ENCODE results near the gene DNAJB2. TPM values are rescaled to one million over a fixed set of nuclear protein-coding genes. Genes with fewer than 3 reads are reported as not detected.

DNAJB2 gene
- total and polyA plus RNA-seq, 2 of the 8 experiments (the other 6 are each of a cell fraction or from before 2014, with no cell fraction given) = 21.0 to 26.3 TPM

DNA sequence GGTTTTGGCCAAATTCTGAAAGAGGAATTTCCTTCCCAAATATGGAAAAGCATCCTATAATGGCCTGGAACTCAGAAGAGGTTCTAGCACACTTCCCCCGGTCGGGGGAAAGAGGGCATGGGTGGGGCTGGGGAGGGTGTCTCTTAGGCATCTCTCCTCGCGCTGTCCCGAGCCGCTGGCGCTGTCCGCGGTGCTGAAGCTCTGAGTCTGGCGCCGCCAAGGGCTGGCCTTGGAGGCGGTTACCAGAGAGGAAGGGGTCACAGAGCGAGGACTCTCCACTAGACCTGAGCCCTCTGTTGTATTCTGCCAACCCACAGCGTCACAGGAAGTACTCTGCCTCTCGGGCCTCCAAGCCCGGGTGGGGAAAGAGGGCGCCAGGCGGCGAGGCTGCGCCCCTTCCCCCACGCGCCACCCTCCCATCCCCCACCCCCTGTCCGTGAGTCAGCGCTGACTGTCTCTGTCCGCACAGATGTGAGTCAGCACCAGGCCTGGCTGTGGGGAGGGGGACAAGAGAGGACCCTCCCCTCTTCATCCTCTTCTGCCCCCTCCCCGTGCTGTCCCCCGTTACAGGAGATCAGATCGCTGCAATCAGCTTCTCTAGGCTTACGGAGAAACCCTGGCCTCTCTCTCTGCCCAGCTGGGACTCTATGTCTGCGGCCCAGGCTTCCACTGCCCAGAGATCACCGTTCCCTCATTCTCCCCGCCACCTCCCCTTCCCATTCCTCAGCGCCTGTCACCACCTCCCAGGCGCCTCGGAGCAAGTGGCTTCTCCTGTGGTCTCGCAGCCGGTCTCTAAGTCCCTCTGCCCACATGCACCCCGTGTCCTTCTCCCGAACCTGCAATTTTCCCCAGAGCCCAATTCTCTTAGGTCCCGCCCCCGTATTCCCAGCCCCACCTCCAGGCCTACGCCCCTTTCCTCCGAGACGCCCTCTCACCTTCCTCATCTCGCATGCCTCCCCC lies 29.3 kb downstream of the DNAJB2 start:
- peak in 1 of 2 experiments; percentile 97 for DNase-seq (ENCODE audit: low read depth in 1 of 2, low spot score in 2 of 2)
- Histone ChIP-seq H2BK12ac (ENCODE audit: low read depth, low read length) (no peak overlapping the region), H3K27ac (ENCODE audit: low read depth, low read length) (no peak overlapping the region), H3K56ac (replicated peaks; ENCODE audit: insufficient read length, low read depth, low read length) (no peak overlapping the region), H4K5ac (ENCODE audit: insufficient read length, low read depth, low read length) (no peak overlapping the region), H3K4ac (replicated peaks; ENCODE audit: insufficient read length, low read depth, low read length) (no peak overlapping the region), H3K36me3 (ENCODE audit: control insufficient read depth in 2 of 4, insufficient read depth in 4 of 4, low read length in 3 of 4) (no peaks in the 10 kb centered on the region), H3K4me3 (ENCODE audit: extremely low read depth in 1 of 4, insufficient read depth in 2 of 4, low read depth in 3 of 4, low read length in 4 of 4) (peak overlapping the region; percentile 38 to 74 (median 44)), H3K79me2 (ENCODE audit: control insufficient read depth in 1 of 2, insufficient read depth in 2 of 2, low read length in 2 of 2) (no peaks in the 10 kb centered on the region), H2BK5ac (ENCODE audit: low read depth, low read length) (no peak overlapping the region), H3K14ac (ENCODE audit: insufficient read length) (no peak overlapping the region), H3K79me1 (ENCODE audit: low read depth, low read length) (no peaks in the 10 kb centered on the region), H3K4me1 (replicated peaks in 1 of 4; ENCODE audit: control insufficient read depth in 3 of 4, insufficient read depth in 4 of 4, low read length in 3 of 4) (peaks cover 0 to 9% (median 4%) of the 10 kb centered on the region in 4 experiments; a peak in 5 of 7 replicates), H3K23ac (ENCODE audit: insufficient read length) (no peak overlapping the region), H3K18ac (ENCODE audit: extremely low read depth, low read length) (no peak overlapping the region), H3K23me2 (ENCODE audit: low read depth, low read length) (peaks cover 11% of the 10 kb centered on the region; the same call in 1 of the 2 replicates), H2BK120ac (replicated peaks; ENCODE audit: low read depth, low read length) (no peak overlapping the region), H3K9ac (replicated peaks in 1 of 4; ENCODE audit: extremely low read depth in 1 of 4, low read depth in 3 of 4, low read length in 3 of 4) (no peak overlapping the region), H2AFZ (ENCODE audit: low read length) (no peak overlapping the region), H2AK5ac (ENCODE audit: low read depth, low read length) (no peak overlapping the region), H2BK20ac (ENCODE audit: low read length) (no peak overlapping the region), H4K91ac (replicated peaks; ENCODE audit: insufficient read length, low read length) (no peak overlapping the region), H3K9me3 (ENCODE audit: insufficient read depth in 2 of 2, low read depth in 1 of 2, low read length in 1 of 2) (no peaks in the 10 kb centered on the region), H2BK15ac (ENCODE audit: low read length) (no peak overlapping the region), H3K27me3 (replicated peaks in 1 of 4; ENCODE audit: control insufficient read depth in 3 of 4, extremely low read depth in 1 of 4, insufficient read depth in 3 of 4, low read length in 3 of 4) (peaks cover 0 to 14% (median 12%) of the 10 kb centered on the region in 4 experiments; a peak in 4 of 7 replicates), H3K4me2 (ENCODE audit: insufficient read depth in 1 of 2, low read depth in 2 of 2, low read length in 2 of 2) (peak overlapping the region; percentile 85 to 90), H4K20me1 (replicated peaks in 1 of 2; ENCODE audit: control insufficient read depth in 1 of 2, insufficient read depth in 2 of 2, low read length in 2 of 2) (peaks cover 0 to 1% of the 10 kb centered on the region in 2 experiments), H4K8ac (ENCODE audit: extremely low read depth, insufficient read depth, low read length) (no peak overlapping the region)
- ChIA-PET POLR2A (ENCODE audit: partially characterized antibody) (interaction anchor here (0.6 to 3.3 kb wide), 7 partner anchors 13 to 89 kb away, joined by 3 to 12 read pairs (median 4); partner anchors contain the start of genes ABCB6, ANKZF1, ATG9A and DNAJB2), CTCF (ENCODE audit: partially characterized antibody) (interaction anchor here (1.1 to 13.4 kb wide), 6 partner anchors 9 to 288 kb away, joined by 3 to 82 read pairs (median 3); no protein-coding TSS in a partner anchor)
- WGBS, 2 experiments (ENCODE audit: extremely low coverage in 1 of 2, insufficient coverage in 1 of 2, insufficient read length in 1 of 2, insufficient replicate concordance in 2 of 2, low coverage in 1 of 2, low lambda C conversion rate in 2 of 2, missing lambda C conversion rate in 1 of 2) = 2% methylated on average over 23 of the region's 45 CpGs; no CpG with 5 or more reads in 1 of the 2 experiments
- FAIRE-seq = no peak
- 0 out of 2 replicates have a peak, but pooled peaks have one; percentile 3 for TF ChIP-seq JUND (IDR thresholded peaks at IDR 0.05; ENCODE audit: low read length)
- TF ChIP-seq EP300 (IDR thresholded peaks at IDR 0.05; ENCODE audit: borderline replicate concordance in 1 of 2, low read depth in 2 of 2, low read length in 2 of 2) = no peak
- TF ChIP-seq CTBP2 (IDR thresholded peaks at IDR 0.05; ENCODE audit: borderline replicate concordance, insufficient read depth, insufficient read length, low read length) = no peak
- no peak for TF ChIP-seq RNF2 (IDR thresholded peaks at IDR 0.05; ENCODE audit: borderline replicate concordance, low read depth, low read length, missing control alignments, poor library complexity, severe bottlenecking)
- TF ChIP-seq SP2 (IDR thresholded peaks at IDR 0.05; ENCODE audit: low read length) = no peak
- peak; percentile 98 to 99 for TF ChIP-seq SIN3A (conservative IDR thresholded peaks at IDR 0.05 in 1 of 2, IDR thresholded peaks at IDR 0.05 in 1 of 2; ENCODE audit: low read depth in 1 of 2, low read length in 2 of 2)
- no peak for TF ChIP-seq POLR2A (IDR thresholded peaks at IDR 0.05; ENCODE audit: control extremely low read depth in 1 of 2, low read depth in 2 of 2, low read length in 2 of 2)
- TF ChIP-seq, protein P1, sequence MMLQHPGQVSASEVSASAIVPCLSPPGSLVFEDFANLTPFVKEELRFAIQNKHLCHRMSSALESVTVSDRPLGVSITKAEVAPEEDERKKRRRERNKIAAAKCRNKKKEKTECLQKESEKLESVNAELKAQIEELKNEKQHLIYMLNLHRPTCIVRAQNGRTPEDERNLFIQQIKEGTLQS (IDR thresholded peaks at IDR 0.05; ENCODE audit: insufficient read depth, low read depth, low read length) = no peak
- TF ChIP-seq TBP (IDR thresholded peaks at IDR 0.05; ENCODE audit: low read depth, low read length) = no peak

All from H1 (cell line).